GM18870 (cell line): Measurements from ENCODE around the gene SPRY2.

Source experiments
- ATAC-seq: cut with Tn5 transposase; IDR thresholded peaks from one replicate; pipeline ENCODE4 v1.9.1; 2021; ENCODE audit warnings: moderate library complexity; ENCODE audit not compliant: unreplicated experiment

Gene SPRY2

DNA sequence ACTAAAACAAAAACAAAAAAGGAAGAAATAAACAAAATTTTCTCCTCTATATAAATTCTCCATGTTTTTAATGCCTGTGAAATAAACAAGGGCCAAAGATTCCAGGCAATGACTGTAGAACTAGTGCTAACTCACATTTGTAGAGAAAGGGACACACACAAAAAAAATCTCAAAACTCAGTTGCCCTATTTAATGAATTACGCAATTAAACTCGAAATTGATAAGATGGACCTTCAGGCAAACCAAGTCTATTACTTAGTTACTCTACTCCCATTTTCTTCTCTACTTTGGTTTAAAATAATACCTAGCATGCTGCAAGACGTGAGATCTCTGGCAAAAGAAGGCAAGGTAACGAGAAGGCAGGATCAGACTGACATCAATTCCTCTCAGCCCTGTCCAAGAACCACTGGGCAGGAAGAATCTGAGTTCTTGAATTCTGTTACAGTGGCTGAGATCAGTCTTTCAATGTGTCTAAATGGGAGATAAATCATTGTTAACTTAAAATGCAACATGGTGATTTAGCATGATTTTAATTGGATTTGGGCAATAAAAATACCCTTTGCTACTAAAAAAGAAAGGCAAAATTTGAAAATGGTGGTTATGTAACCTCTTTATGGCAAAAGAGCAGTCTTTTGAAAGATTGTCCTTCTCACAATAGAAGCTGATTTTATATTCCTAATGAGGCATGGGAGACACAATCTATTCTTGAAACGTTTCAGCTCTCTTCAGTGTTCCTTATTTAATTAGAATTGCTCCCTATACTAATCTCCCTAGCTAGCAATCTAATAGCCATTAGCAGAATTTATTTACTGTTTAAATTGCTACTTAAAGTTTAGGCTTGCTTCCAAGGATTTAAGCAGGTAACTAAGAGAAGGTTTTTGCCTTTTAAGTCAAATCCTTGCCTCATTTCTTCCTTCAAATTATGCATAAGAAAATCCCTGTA lies 25.9 kb downstream of the SPRY2 start:
- no peak for ATAC-seq

GRCh38 chr13:80313668-80314256 lies 27.2 kb downstream of the SPRY2 start:
- no peak for ATAC-seq

GRCh38 chr13:80312967-80313366 lies 28.0 kb downstream of the SPRY2 start:
- ATAC-seq, result no peak

GRCh38 chr13:80312012-80312704 lies 28.8 kb downstream of the SPRY2 start:
- ATAC-seq, result no peak

GRCh38 chr13:80309926-80310325 lies 31.0 kb downstream of the SPRY2 start:
- no peak for ATAC-seq

DNA sequence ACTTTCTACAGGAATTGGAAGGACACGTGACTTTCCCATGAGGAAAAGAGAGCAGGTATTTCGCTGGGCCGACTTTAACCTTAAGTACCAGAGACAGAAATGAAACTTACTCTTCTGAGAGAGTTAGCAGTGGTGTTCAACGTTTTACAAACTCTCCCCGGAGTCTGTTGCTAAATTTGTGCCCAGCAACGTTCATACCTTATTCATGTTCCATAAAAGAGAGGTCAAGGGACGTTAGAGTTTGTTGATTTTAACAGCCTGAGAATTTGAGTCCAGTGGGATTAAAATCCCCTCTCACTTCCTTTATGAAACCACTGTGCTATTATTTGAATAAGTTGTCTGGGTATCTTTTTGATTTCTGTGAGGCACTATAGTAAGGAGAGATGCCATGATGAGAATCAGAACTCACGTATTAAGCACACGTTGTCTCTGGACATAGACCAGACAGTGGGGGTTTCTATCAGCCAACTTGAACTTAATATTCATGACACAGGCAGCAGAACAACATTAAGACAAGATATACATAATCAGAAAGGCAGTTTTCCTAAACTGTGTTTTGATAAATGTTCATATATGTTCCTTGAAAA lies 33.4 kb downstream of the SPRY2 start:
- ATAC-seq, result no peak

- no peak for ATAC-seq
These were observed 34.5 kb downstream of the SPRY2 start for GRCh38 chr13:80306337-80306972.

GRCh38 chr13:80305737-80306136 lies 35.2 kb downstream of the SPRY2 start:
- ATAC-seq, result no peak

DNA sequence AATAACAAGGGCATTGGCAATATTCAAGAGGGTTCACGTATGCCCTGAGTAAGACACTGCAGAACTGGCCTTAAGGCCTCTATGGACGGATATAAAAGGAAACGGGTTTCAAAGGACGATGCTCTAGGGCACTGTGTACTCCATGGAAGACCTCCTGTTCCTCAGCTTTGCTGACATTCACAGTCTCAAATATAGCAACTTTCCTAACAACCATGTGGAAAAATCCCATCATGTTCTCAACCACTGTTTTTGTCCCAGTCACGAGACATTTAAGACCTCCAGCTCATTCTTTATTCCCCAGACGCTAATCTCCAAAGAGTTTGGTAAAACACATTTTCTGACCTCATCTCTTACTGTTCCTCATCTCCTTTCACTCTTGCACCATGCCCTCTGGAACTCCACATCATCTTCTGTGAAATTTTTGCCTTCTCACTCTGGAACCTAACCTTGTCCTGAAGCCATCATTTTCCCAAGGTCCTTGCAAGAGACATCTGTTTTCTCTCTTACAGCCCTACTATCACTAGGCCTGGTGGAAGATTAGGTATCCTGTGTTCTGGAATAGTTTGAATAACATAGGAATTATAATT lies 37.6 kb downstream of the SPRY2 start:
- ATAC-seq, result no peak

GRCh38 chr13:80299046-80299445 lies 41.9 kb downstream of the SPRY2 start:
- no peak for ATAC-seq

GRCh38 chr13:80297503-80297902 lies 43.4 kb downstream of the SPRY2 start:
- ATAC-seq, result no peak

GRCh38 chr13:80297094-80297493 lies 43.8 kb downstream of the SPRY2 start:
- ATAC-seq, result no peak

DNA sequence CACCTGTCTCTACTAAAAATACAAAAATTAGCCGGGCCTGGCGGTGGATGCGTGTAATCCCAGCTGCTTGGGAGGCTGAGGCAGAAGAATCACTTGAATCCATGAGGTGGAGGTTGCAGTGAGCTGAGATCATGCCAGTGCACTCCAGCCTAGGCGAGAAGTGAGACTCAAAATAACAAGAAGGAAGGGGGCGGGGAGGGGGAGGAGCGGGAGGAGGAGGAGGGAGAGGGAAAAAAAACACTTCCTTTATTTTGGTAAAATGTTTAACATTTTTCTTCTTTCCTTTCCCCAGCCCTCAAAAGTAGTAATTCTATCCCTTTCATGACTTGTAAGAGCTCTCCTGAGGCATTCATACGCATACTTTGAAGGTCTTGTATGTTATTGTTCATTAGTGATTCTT lies 44.3 kb downstream of the SPRY2 start:
- ATAC-seq, result no peak

DNA sequence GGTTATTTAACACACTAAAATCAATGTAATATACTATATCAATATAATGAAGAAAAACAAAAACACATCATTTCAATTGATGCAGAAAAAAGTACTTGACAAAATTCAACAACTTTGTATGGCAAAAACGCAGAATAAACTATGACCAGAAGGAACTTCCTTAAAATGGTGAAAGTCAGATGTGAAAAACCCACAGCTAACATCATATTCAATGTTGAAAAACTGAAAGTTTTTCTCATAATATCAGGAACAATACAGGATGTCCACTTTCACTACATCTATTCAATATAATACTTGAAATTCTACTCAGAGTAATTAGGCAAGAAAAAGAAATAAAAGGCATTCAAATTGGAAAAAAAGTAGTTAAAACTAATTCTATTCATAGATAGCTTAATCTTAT lies 50.3 kb downstream of the SPRY2 start:
- ATAC-seq, result no peak
